ENCODE data around the gene CTPS2. TPM values are rescaled to one million over a fixed set of nuclear protein-coding genes. Genes with fewer than 3 reads are reported as not detected.

Gene CTPS2
- polyA plus RNA-seq, 3 donors, result 1.4 to 3.4 (median 2.8) TPM

DNA sequence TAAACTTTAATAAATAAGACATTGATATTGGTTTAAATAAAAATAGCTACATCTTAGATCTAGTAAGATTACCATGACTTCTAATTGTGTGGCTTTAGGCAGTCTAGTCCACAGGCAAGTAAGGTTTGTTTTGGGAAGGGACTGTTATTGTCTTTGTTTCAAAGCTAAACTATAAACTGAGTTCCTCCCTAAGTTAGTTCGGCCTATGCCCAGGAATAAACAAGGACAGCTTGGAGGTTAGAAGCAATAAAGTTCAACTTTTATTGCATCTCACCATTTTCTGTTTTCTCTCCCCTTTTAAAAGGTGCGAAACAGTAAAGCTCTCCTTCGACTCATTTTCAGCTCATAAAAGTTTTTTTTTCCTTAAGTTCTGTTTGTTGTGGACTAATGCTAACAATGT lies 133.0 kb downstream of the CTPS2 start:
- H3K4me2 ChIP-seq (replicated peaks; ENCODE audit: extremely low read depth, low read length, poor library complexity, severe bottlenecking), result no peak overlapping the region
- H3K9ac ChIP-seq (ENCODE audit: insufficient read depth, low read length, poor library complexity, severe bottlenecking), result no peak overlapping the region
- no peaks in the 10 kb centered on the region for H3K79me2 ChIP-seq (ENCODE audit: insufficient read depth, low read length)
- no peaks in the 10 kb centered on the region for H3K36me3 ChIP-seq (replicated peaks in 1 of 2; ENCODE audit: control insufficient read depth in 1 of 2, insufficient read depth in 2 of 2, low read length in 2 of 2)
- no peak for DNase-seq
- Mint-ChIP-seq H3K36me3 (no peaks in the 10 kb centered on the region), H3K4me1 (no peaks in the 10 kb centered on the region), H3K9me3 (peaks cover 0 to 26% (median 10%) of the 10 kb centered on the region in 7 donors), H3K27ac (no peak overlapping the region), H3K4me3 (no peak overlapping the region), H3K27me3 (ENCODE audit: low read depth in 3 of 3) (peaks cover 0 to 9% (median 2%) of the 10 kb centered on the region in 3 donors)
- no peak overlapping the region for H3K27ac ChIP-seq (ENCODE audit: low read depth in 1 of 2, low read length in 2 of 2)
- no peaks in the 10 kb centered on the region for H3K4me1 ChIP-seq (ENCODE audit: control insufficient read depth in 1 of 2, insufficient read depth in 2 of 2, low read length in 2 of 2)
- TF ChIP-seq, protein P1, sequence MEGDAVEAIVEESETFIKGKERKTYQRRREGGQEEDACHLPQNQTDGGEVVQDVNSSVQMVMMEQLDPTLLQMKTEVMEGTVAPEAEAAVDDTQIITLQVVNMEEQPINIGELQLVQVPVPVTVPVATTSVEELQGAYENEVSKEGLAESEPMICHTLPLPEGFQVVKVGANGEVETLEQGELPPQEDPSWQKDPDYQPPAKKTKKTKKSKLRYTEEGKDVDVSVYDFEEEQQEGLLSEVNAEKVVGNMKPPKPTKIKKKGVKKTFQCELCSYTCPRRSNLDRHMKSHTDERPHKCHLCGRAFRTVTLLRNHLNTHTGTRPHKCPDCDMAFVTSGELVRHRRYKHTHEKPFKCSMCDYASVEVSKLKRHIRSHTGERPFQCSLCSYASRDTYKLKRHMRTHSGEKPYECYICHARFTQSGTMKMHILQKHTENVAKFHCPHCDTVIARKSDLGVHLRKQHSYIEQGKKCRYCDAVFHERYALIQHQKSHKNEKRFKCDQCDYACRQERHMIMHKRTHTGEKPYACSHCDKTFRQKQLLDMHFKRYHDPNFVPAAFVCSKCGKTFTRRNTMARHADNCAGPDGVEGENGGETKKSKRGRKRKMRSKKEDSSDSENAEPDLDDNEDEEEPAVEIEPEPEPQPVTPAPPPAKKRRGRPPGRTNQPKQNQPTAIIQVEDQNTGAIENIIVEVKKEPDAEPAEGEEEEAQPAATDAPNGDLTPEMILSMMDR (IDR thresholded peaks at IDR 0.05), result no peak
- H4K20me1 ChIP-seq (ENCODE audit: insufficient read depth, low read length), result no peaks in the 10 kb centered on the region
- no peak overlapping the region for H2AFZ ChIP-seq (ENCODE audit: insufficient read depth, low read depth, low read length, poor library complexity, severe bottlenecking)
- H3K4me3 ChIP-seq (replicated peaks in 1 of 3; ENCODE audit: low read depth in 2 of 3, low read length in 3 of 3), result no peak overlapping the region
- intact Hi-C loops (cut with micrococcal nuclease), result no loop called here
- H3K27me3 ChIP-seq (ENCODE audit: control insufficient read depth in 2 of 2, insufficient read depth in 2 of 2, low read length in 2 of 2), result peaks cover 0 to 10% of the 10 kb centered on the region in 2 donors
- no CpG with 5 or more reads among the region's 3 CpGs for WGBS (ENCODE audit: insufficient coverage)
- H3K9me3 ChIP-seq (replicated peaks in 1 of 2; ENCODE audit: control insufficient read depth in 1 of 2, insufficient read depth in 1 of 2, low read length in 2 of 2), result peaks cover 0 to 4% of the 10 kb centered on the region in 2 donors

DNA sequence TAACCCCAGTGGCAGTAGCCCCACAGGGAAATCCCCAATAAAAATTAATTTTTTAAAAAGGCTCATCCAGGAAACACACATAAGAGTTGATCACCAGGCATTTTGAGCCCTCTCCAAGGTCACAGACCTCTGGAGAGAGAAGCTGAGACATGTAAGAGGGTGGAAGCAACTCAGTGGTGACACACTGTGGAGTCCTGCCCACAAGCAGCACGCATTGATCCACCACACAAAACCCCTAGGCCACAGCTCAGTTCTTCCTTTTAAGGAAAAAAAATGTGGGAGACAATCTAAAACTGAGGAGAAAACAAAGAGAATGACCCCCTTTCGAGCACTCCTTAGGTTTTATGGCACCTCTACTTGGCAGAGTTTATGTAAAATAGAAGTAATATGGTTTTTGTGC lies 134.3 kb downstream of the CTPS2 start:
- Mint-ChIP-seq H3K4me1 (no peaks in the 10 kb centered on the region), H3K27me3 (ENCODE audit: low read depth in 3 of 3) (peaks cover 0 to 13% (median 2%) of the 10 kb centered on the region in 3 donors), H3K36me3 (no peaks in the 10 kb centered on the region), H3K9me3 (peaks cover 0 to 22% (median 4%) of the 10 kb centered on the region in 7 donors), H3K4me3 (no peak overlapping the region), H3K27ac (no peak overlapping the region)
- H3K27me3 ChIP-seq (ENCODE audit: control insufficient read depth in 2 of 2, insufficient read depth in 2 of 2, low read length in 2 of 2), result peaks cover 0 to 10% of the 10 kb centered on the region in 2 donors
- H3K27ac ChIP-seq (ENCODE audit: low read depth in 1 of 2, low read length in 2 of 2), result no peak overlapping the region
- H3K9me3 ChIP-seq (replicated peaks in 1 of 2; ENCODE audit: control insufficient read depth in 1 of 2, insufficient read depth in 1 of 2, low read length in 2 of 2), result peaks cover 0 to 4% of the 10 kb centered on the region in 2 donors
- no CpG with 5 or more reads among the region's 2 CpGs for WGBS (ENCODE audit: insufficient coverage)
- no peak overlapping the region for H2AFZ ChIP-seq (ENCODE audit: insufficient read depth, low read depth, low read length, poor library complexity, severe bottlenecking)
- H3K79me2 ChIP-seq (ENCODE audit: insufficient read depth, low read length), result no peaks in the 10 kb centered on the region
- no peaks in the 10 kb centered on the region for H3K4me1 ChIP-seq (ENCODE audit: control insufficient read depth in 1 of 2, insufficient read depth in 2 of 2, low read length in 2 of 2)
- intact Hi-C loops (cut with micrococcal nuclease), result no loop called here
- no peak overlapping the region for H3K9ac ChIP-seq (ENCODE audit: insufficient read depth, low read length, poor library complexity, severe bottlenecking)
- H3K4me3 ChIP-seq (replicated peaks in 1 of 3; ENCODE audit: low read depth in 2 of 3, low read length in 3 of 3), result no peak overlapping the region
- H3K4me2 ChIP-seq (replicated peaks; ENCODE audit: extremely low read depth, low read length, poor library complexity, severe bottlenecking), result no peak overlapping the region
- H4K20me1 ChIP-seq (ENCODE audit: insufficient read depth, low read length), result no peaks in the 10 kb centered on the region
- H3K36me3 ChIP-seq (replicated peaks in 1 of 2; ENCODE audit: control insufficient read depth in 1 of 2, insufficient read depth in 2 of 2, low read length in 2 of 2), result no peaks in the 10 kb centered on the region
- TF ChIP-seq, protein P1 (IDR thresholded peaks at IDR 0.05), result no peak
- no peak for DNase-seq

All from CD14-positive monocyte (primary cell).